IPS-18a (cell line): ENCODE data around the gene IFI27.
"Not testable (repeated sequence)": the region's sequence is repeated elsewhere in the genome, so short reads cannot be mapped to it uniquely, and the experiment has no call there.

Experiments
- H3K27ac ChIP-seq: one replicate; pipeline ENCODE4 v1.5.1; 2013; ENCODE audit warnings: low read length
- H3K27me3 ChIP-seq: one replicate; pipeline ENCODE4 v1.6.1; 2013; ENCODE audit warnings: mild to moderate bottlenecking, low read length; ENCODE audit not compliant: control insufficient read depth, insufficient read depth
- H3K36me3 ChIP-seq: one replicate; pipeline ENCODE4 v1.6.1; 2013; ENCODE audit warnings: low read depth, low read length; ENCODE audit not compliant: control insufficient read depth
- H3K4me1 ChIP-seq: one replicate; pipeline ENCODE4 v1.6.1; 2013; ENCODE audit warnings: low read depth, low read length; ENCODE audit not compliant: control insufficient read depth
- H3K4me3 ChIP-seq: one replicate; pipeline ENCODE4 v1.5.1; 2013; ENCODE audit warnings: low read length
- H3K9ac ChIP-seq: one replicate; pipeline ENCODE4 v1.6.1; 2013; ENCODE audit warnings: mild to moderate bottlenecking, low read length, moderate library complexity
- H3K9me3 ChIP-seq: one replicate; pipeline ENCODE4 v1.6.1; 2013; ENCODE audit warnings: low read depth, low read length; ENCODE audit not compliant: control insufficient read depth

Gene IFI27

DNA sequence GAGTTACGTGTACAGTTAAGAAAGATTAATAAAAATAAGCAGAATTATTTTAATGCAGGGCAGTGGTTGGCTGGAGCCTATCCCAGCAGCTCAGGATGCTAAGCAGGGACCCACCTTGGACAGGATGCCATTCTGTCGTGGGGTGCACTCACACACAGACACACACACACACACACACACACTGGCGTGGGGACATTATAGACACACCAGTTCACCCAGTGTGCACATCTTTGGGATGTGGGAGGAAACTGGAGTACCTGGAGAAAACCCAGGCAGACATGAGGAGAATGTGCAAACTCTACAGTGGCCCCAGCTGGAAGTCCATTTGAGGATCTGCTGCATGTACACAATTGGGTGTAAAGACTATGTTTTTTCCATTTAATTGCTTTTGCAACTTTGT lies 31.7 kb downstream of the IFI27 start:
- Histone ChIP-seq H3K4me1 (peaks cover 11% of the 10 kb centered on the region), H3K27me3 (no peaks in the 10 kb centered on the region), H3K36me3 (no peaks in the 10 kb centered on the region), H3K27ac (no peak overlapping the region), H3K9me3 (no peaks in the 10 kb centered on the region), H3K9ac (no peak overlapping the region), H3K4me3 (no peak overlapping the region)

DNA sequence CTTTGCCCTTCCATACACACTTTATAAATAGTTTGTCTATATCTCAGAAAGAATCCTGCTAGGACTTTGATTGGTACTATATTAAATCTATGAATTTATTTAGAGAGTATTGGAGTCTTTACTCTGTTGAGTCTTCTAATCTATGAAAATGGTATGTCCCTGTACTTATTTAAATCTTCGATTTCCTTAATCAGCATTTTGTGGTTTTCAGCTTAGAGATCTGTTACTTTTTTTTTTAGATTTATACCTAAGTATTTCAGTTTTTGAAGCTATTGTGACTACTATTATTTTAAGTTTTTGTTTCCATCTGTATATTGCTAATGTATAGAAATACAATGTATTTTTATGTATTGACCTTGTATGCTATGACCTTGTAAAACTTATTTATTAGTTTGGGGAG lies 32.3 kb downstream of the IFI27 start:
- Histone ChIP-seq H3K27me3 (no peaks in the 10 kb centered on the region), H3K4me3 (no peak overlapping the region), H3K9ac (no peak overlapping the region), H3K4me1 (peaks cover 11% of the 10 kb centered on the region), H3K9me3 (no peaks in the 10 kb centered on the region), H3K36me3 (no peaks in the 10 kb centered on the region), H3K27ac (no peak overlapping the region)

DNA sequence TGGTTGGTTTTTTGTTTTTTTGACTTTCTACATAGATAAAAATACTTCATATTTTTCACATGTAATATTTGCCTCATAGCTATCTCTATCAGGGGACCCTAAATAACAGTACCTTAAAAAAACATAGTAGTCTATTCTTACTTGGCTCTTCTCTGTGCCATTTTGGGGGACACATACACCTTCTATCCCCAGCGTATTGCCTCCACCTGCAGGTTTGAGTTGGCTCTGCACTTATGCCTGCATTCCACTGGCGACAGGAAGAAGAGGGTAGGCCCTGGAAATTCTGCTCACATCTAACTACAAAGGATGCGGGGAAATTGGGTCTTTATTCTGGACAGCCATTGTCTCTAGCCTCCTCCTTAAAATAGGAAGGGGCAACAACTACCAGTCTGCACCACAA lies 32.7 kb downstream of the IFI27 start:
- Histone ChIP-seq H3K4me1 (peaks cover 11% of the 10 kb centered on the region), H3K36me3 (no peaks in the 10 kb centered on the region), H3K9me3 (no peaks in the 10 kb centered on the region), H3K9ac (no peak overlapping the region), H3K27me3 (no peaks in the 10 kb centered on the region), H3K27ac (no peak overlapping the region), H3K4me3 (no peak overlapping the region)

GRCh38 chr14:94143711-94144110 lies 33.2 kb downstream of the IFI27 start:
- Histone ChIP-seq H3K4me1 (peaks cover 11% of the 10 kb centered on the region), H3K27ac (no peak overlapping the region), H3K4me3 (no peak overlapping the region), H3K27me3 (no peaks in the 10 kb centered on the region), H3K36me3 (no peaks in the 10 kb centered on the region), H3K9me3 (no peaks in the 10 kb centered on the region), H3K9ac (no peak overlapping the region)

- Histone ChIP-seq H3K9ac (peak overlapping the region; percentile 45), H3K4me1 (peaks cover 4% of the 10 kb centered on the region), H3K9me3 (no peaks in the 10 kb centered on the region), H3K27ac (peak overlapping the region; percentile 85), H3K4me3 (peak overlapping the region; percentile 9), H3K36me3 (no peaks in the 10 kb centered on the region), H3K27me3 (no peaks in the 10 kb centered on the region)
Measured at GRCh38 chr14:94144765-94145164, 34.2 kb downstream of the IFI27 start.

DNA sequence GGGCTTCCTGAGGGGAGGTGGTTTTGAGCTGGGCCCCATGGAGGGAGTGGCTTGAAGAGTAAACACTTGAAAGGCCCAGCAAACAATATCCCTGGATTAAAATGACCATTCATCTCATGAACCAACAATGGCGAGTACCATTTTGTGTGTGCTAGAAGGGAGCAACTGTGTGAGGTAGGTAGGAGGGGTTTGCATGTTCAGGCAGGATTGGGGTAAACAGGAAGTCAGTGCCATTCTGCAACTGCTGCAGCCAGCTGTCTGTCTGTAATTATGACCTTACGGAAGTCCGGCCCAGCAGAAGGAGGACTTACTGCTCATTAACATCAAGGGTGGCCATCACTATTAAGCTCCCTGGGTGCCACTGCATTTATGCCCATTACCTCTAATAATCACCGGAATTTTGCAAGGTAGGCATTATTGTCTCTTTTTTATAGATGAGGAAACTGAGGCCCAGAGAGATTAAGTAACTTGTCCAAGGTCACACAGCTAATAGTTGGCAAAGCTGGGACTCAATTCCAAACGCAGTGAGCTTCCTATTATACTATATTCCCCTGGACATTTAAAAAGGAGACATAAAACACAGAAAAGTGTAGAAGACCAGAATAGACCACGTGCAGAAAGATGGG lies 35.5 kb downstream of the IFI27 start:
- Histone ChIP-seq H3K36me3 (no peaks in the 10 kb centered on the region), H3K9ac (no peak overlapping the region), H3K4me3 (no peak overlapping the region), H3K27ac (no peak overlapping the region), H3K9me3 (no peaks in the 10 kb centered on the region), H3K4me1 (peaks cover 4% of the 10 kb centered on the region), H3K27me3 (no peaks in the 10 kb centered on the region)

- Histone ChIP-seq H3K9me3 (no peaks in the 10 kb centered on the region), H3K27ac (no peak overlapping the region), H3K36me3 (no peaks in the 10 kb centered on the region), H3K9ac (no peak overlapping the region), H3K4me1 (no peaks in the 10 kb centered on the region), H3K4me3 (no peak overlapping the region), H3K27me3 (no peaks in the 10 kb centered on the region)
Measured at GRCh38 chr14:94152676-94153075, 42.1 kb downstream of the IFI27 start.

GRCh38 chr14:94153750-94154342 lies 43.3 kb downstream of the IFI27 start:
- no peaks in the 10 kb centered on the region for H3K27me3 ChIP-seq
- H3K9ac ChIP-seq = no peak overlapping the region
- H3K4me3 ChIP-seq = no peak overlapping the region

DNA sequence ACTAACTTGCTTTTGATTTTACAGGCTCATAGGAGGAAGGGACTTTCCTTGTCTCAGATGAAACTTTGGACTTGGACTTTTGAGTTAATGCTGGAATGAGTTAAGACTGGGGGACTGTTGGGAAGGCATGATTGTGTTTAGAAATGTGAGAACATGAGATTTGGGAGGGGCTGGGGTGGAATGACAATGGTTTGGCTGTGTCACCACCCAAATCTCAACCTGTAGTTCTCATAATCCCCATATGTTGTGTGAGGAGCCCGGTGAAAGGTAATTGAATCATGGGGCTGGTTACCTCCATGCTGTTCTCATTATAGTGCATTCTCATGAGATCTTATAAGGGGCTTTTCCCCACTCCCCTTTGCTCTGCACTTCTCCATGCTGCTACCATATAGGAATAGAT lies 45.6 kb downstream of the IFI27 start:
- H3K4me3 ChIP-seq, H3K4me1 ChIP-seq, H3K27me3 ChIP-seq, H3K36me3 ChIP-seq, H3K9me3 ChIP-seq, H3K27ac ChIP-seq, H3K9ac ChIP-seq: not testable (repeated sequence)

More at GRCh38 chr14:94153750-94154342, 43.3 kb downstream of the IFI27 start:
- Histone ChIP-seq H3K4me1 (no peaks in the 10 kb centered on the region), H3K36me3 (no peaks in the 10 kb centered on the region), H3K9me3 (no peaks in the 10 kb centered on the region), H3K27ac (no peak overlapping the region)

DNA sequence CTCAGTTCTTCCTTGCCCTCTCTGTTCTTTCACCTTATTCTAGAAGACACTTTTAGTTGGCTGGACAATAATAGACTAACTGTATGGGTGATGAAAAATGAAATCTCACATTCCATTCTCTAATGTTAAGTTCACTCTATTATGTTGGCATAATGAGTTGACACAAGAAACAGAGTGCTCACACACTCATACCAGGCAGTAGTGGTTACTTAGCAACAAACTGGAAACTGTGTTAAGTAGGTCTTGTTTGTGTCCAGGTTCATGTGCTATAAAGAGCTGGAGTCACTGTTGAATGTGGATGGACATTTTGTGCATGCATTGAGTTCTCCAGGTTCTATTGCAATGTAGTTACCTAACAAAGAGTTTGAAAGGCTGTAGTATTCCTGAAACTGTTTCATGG lies 46.7 kb downstream of the IFI27 start:
- H3K27ac ChIP-seq = no peak overlapping the region
- H3K4me3 ChIP-seq = no peak overlapping the region
- H3K36me3 ChIP-seq = no peaks in the 10 kb centered on the region
- H3K4me1 ChIP-seq = no peaks in the 10 kb centered on the region
- no peaks in the 10 kb centered on the region for H3K9me3 ChIP-seq
- H3K27me3 ChIP-seq = no peaks in the 10 kb centered on the region
- H3K9ac ChIP-seq = no peak overlapping the region

GRCh38 chr14:94158239-94158883 lies 47.8 kb downstream of the IFI27 start:
- no peaks in the 10 kb centered on the region for H3K9me3 ChIP-seq
- no peaks in the 10 kb centered on the region for H3K4me1 ChIP-seq
- no peaks in the 10 kb centered on the region for H3K36me3 ChIP-seq
- H3K27ac ChIP-seq = no peak overlapping the region
- H3K27me3 ChIP-seq = no peaks in the 10 kb centered on the region
- no peak overlapping the region for H3K9ac ChIP-seq
- H3K4me3 ChIP-seq = no peak overlapping the region

GRCh38 chr14:94161058-94161457 lies 50.5 kb downstream of the IFI27 start:
- no peak overlapping the region for H3K4me3 ChIP-seq
- H3K9ac ChIP-seq = no peak overlapping the region
- no peaks in the 10 kb centered on the region for H3K36me3 ChIP-seq
- peaks cover 12% of the 10 kb centered on the region for H3K4me1 ChIP-seq
- no peaks in the 10 kb centered on the region for H3K27me3 ChIP-seq
- no peaks in the 10 kb centered on the region for H3K9me3 ChIP-seq
- H3K27ac ChIP-seq = no peak overlapping the region
